EL (cell line): ENCODE measurements around the gene SCARB1.
A peak's percentile ranks its signal among the peaks of the same experiment; 100 is the strongest.

Experiments used
- DNase-seq: peaks from one replicate; pipeline ENCODE4 v3.0.0-alpha.2; 2016

Gene SCARB1

GRCh38 chr12:124861898-124862676 lies 1.6 kb downstream of the SCARB1 start:
- DNase-seq = no peak

DNA sequence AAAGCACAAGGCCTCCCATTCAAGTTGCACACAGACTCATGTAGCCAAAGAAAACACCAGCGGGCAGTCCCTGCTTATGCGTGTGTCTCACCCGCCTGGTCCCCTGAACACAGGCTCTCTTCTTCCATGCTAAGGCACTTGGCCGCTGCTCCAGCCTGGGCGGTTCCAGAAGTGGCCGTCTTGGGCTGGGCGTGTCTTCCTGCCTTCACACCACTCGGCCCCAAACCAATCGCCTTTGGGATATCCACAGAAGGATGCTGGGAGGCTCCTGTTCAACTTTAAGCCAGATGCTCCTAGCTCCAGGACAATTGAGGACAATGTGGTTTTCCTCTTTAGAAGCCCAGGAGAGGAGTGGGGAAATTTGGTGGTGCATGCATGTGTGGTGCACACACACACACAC lies 2.2 kb downstream of the SCARB1 start:
- DNase-seq = no peak

DNA sequence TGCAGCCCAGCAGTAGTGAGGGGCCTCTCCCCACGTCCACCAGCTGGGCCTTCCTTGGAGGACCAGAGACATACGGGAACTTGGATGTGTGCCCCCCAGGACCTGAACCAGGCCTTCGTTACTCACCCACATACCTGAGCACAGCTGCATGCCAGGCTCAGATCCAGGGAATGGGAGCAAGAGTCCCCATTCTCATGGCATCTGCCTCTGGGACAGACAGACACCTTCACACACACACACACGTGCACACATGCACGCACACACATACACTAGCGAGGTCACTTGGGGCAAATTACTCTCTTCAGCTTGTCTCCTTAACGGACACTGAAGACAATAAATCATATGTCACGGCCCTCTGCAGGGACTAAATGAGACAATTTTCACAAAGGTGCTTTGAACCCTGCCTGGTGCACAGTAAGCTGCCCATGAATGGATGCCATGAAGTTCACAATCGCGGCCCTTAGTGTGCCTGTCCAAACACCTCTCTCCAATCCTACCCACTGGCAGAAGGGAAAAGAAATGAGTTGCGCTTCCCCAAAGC lies 5.7 kb downstream of the SCARB1 start:
- no peak for DNase-seq

- DNase-seq = no peak
These were observed 6.9 kb downstream of the SCARB1 start for GRCh38 chr12:124856842-124857178.

GRCh38 chr12:124856132-124856841 lies 7.4 kb downstream of the SCARB1 start:
- DNase-seq = no peak

DNA sequence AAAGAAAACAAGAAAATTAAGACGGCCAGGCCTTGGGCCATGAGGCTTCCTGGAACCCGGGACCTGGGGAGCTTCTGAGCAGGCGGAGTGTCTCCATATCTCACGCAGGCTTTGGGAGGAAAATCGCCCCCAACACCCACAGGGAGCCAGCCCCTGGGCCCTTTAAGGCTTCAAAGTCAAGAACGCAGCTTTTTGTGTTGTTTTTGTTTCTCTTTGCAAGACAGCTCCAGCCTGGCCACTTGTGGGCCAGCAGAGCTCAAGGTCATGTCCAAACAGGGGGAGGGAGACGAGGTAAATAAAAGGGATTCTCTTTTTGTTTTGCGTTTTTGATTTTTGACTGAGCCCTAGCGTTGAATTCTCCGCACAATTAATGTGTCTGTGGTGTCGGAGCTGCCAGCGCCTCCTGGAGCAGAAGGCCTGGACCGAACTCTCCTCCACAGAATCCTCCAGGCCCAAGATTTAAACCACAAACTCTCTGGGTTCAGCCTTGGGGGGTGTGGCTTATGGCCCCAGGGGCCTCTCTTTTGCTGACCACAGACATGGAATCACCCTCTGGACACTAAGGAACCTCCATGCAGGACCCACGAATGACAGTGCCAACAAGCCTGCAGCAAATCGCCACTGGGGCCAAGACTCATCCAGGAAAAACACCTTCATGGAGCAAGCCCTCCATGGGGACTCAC lies 8.2 kb downstream of the SCARB1 start:
- no peak for DNase-seq

- DNase-seq = no peak
These were observed 9.0 kb downstream of the SCARB1 start for GRCh38 chr12:124854637-124855184.

DNA sequence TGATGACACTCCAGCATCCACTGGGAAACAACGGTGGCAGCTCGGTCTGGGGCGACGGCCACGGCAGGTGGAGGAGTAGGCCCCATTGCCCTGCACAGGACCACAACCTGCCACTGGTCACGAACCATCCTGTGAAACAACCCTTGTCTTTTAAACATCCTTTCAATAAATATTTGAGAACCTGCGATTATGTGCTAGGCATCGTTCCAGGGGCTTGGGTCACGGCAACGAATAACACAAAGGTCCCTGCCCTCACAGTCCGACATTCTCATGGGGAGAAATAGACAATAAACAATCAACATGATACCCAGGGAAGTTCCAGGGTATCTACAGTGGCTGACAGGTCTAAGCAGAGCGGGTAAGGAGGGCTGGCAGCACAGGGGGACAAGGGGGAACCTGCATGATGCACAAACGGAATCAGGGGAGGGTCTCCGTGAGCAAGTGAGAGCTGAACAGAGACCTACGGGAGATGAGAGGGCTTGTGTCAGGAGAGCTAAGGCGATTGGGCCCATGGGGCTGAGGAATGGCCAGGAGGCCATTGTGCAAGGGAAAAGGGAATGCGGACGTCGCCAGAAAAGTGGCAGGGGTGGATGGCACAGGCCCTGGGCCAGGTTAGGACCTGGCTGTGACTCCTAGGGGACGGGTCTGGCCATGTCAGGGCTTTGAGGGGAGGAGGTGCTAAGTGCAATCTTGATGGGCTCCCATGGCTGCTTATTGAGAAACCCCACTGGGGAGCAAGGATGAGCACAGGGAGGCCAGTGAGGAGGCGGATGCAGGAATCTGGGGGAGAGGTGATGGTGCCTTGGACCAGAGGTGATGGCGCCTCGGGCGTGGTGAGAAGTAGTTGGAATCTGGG lies 9.7 kb downstream of the SCARB1 start:
- no peak for DNase-seq

GRCh38 chr12:124852911-124853427 lies 10.7 kb downstream of the SCARB1 start:
- no peak for DNase-seq

DNA sequence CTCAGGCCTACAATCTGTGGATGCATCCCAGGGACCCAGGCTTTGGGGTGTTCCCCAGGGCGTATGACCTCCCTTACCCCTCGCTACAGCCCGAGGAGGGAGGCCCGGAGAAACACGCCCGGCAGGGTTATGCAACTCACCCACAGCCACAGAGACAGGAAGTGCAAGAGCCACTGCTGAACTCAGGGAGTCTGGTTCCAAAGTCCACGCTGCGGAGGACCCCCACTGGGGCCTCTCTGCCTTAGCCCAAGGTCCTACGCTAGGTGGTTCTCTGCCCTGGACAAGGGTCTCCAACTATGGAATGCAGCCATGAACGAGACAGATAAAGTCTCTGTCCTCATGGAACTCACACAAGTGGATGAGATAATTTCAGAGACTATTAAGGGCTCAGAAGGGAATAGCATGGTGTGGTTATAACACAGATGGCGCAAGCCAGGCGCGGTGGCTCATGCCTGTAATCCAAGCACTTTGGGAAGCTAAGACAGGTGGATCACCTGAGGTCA lies 11.3 kb downstream of the SCARB1 start:
- peak; percentile 45 for DNase-seq

GRCh38 chr12:124851342-124851741 lies 12.3 kb downstream of the SCARB1 start:
- no peak for DNase-seq

DNA sequence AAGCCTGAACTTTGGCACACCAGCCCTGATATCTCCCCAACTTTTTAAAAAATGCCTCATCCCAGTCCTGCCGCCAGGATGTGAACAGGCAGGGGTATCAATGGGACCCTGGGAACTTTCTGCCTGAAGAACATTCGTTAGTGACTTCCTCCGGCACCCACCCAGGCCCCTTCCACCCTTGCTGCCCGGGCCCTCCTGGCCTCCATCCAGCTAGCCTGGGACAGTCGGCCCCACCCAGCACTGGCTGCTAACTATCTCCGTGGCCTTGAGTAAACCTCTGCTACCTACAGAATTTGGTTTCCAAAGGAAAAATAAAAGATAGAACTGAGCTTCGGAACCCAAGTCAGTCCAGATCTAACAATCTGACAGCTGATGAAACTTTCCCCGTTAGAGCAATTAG lies 14.3 kb downstream of the SCARB1 start:
- no peak for DNase-seq

DNA sequence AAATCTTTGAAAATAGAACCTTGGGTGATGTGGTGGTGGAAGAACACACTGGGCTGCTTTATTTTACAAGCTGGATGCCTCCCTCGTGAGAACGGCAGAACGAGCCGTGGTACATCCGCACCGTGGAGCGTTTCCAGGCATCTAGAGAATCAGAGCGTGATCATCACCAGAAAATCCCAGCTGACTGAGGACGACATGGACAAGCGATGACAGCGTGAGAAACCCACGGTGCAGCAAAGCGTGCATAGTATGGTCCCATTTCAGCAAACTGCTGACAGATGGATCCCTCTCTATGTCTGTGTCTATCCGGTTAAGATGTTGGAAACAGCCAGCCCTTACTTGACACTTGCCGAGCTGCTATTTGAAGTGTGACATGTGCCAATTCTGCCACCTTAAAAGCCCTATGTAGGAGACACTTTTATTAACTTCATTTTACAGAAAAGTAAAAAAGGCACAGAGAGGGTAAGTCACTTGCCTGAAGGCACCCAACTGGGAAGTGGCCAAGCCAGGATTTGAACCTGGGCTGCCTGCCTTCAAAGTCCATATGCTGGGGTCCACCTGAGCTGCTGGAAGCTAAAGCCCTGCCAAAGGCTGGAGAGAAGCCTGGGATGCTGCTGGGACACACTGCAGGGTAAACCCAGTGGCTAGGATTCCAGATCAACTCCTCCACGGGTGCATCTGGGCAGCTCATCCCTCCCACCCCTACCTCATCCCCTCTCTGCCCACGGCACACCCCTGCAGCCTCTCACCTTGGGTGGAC lies 14.9 kb downstream of the SCARB1 start:
- DNase-seq = no peak

DNA sequence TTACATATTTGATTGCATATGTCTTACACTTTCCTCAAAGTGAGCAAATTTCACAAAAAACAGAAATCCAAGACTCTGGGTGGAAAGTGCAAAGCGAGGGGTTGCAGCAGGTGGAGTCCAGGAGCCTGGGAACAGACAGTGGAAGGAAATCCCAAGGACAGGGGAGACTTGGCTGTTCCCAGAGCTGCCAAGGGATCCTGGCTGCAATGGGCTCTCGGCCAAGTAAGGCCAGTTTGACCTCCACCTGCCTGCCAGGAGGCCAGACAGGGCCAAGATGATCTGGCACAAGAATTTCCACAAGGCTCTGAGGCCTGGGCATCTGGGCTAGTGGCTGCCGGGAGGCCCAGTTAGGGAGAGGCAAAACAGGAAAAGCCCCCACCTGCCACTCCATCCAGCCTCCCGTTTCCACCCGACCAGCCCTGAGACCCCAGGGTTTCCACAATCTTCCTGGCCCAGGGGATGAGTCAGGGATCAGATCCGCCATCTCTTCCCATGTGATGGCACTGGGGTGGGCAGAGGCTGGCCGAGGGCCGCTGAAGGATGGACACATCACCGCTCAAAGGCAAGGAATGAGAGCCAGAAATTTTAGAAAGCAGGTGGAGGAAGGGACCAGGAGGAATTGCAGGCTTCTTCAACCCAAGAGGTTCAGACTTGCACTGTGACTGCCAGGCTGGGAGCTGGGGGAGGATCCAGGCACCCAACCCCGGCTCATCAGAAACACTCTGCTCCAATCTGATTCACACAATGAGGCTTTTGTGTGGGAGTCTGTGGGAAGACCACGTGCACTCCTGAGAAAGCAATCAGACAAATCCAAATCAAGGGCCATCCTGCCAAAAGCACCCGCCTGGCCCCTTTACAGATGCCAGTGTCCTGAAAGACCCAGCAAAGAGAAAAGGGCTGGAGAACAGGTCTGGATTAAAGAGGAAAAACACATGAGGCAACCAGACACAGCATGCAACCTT lies 16.3 kb downstream of the SCARB1 start:
- DNase-seq = no peak

- DNase-seq = no peak
These were observed 19.0 kb downstream of the SCARB1 start for GRCh38 chr12:124844411-124845397.

DNA sequence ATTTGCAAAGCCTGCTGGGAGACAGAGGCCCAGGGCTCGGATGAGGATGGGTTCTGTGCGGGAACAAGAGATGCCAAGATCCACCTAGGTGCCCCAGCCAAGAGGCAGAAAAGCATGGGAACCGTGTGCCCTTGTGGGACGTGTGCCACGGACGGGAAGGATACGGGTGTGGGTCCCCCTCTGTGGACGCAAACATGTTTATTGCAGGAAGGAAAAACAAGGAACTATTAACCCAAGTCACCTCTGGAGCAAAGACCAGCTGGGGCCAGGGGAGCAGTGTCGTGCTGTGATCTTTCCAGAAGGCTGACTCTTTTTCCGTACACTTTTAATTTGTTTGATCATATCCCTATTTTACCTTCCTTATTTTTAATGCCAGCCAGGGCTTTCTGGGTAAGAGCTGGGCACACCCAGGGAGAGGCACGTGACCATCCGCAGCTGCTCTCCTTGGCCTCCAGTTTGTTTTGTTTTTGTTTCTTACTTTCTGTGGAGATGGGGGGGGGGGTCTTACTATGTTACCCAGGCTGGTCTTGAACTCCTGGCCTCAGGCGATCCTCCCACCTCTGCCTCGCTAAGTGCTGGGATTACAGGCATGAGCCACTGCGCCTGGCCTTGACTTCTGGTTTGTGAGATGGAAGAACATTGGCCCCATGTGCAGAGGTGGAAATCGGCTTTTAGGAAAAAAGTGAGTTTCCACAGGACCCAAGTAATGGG lies 20.7 kb downstream of the SCARB1 start:
- no peak for DNase-seq

- no peak for DNase-seq
These were observed 21.5 kb downstream of the SCARB1 start for GRCh38 chr12:124842073-124842749.
